Measurements from ENCODE around the gene HOXB4. TPM values are rescaled to one million over a fixed set of nuclear protein-coding genes. Genes with fewer than 3 reads are reported as not detected.

HOXB4 gene
- total RNA-seq, 4 donors from 2014 or later = 0.98 to 2.8 (median 2.0) TPM

DNA sequence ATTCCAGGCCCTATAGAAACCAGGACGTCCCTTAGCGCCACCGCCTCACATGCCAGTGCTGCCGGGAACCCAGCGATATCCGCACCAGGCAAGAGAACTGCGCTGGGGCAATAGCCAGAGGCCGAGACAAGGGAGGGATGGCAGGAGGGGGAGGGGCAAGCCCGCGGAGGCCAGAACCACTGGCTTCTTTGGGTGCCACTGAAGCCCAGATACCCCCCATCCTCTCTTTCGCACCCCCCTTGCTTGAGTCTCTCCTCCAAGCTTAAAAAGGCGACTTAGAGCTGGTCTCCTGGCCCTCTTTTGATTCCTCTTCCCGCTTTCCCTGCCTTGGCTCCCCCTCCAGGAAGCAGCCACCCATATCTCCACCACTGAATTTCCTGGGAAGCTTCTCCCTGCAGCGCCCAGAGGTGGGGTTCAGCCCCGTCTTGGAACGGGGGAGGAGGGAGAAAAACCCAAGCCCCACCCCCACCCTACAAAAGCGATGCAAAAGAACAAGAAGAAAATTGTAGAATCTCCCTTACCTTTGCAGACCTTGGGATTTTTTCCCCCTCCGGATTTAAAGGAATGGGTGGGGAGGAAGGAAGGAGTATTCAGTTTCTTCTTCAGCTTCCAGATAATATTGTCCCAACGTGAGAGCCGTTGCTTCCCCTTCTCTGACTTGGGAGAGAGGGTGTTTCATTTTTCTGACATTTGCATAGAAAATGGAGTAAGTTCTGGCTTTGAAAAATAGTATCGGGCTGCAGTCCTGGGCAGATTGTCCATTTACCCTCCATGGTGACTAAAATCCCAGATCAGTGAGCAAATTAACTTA, 26.0 kb upstream of the HOXB4 start:
- TF ChIP-seq, protein P1, sequence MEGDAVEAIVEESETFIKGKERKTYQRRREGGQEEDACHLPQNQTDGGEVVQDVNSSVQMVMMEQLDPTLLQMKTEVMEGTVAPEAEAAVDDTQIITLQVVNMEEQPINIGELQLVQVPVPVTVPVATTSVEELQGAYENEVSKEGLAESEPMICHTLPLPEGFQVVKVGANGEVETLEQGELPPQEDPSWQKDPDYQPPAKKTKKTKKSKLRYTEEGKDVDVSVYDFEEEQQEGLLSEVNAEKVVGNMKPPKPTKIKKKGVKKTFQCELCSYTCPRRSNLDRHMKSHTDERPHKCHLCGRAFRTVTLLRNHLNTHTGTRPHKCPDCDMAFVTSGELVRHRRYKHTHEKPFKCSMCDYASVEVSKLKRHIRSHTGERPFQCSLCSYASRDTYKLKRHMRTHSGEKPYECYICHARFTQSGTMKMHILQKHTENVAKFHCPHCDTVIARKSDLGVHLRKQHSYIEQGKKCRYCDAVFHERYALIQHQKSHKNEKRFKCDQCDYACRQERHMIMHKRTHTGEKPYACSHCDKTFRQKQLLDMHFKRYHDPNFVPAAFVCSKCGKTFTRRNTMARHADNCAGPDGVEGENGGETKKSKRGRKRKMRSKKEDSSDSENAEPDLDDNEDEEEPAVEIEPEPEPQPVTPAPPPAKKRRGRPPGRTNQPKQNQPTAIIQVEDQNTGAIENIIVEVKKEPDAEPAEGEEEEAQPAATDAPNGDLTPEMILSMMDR (IDR thresholded peaks at IDR 0.05; ENCODE audit: low read depth) = no peak

DNA sequence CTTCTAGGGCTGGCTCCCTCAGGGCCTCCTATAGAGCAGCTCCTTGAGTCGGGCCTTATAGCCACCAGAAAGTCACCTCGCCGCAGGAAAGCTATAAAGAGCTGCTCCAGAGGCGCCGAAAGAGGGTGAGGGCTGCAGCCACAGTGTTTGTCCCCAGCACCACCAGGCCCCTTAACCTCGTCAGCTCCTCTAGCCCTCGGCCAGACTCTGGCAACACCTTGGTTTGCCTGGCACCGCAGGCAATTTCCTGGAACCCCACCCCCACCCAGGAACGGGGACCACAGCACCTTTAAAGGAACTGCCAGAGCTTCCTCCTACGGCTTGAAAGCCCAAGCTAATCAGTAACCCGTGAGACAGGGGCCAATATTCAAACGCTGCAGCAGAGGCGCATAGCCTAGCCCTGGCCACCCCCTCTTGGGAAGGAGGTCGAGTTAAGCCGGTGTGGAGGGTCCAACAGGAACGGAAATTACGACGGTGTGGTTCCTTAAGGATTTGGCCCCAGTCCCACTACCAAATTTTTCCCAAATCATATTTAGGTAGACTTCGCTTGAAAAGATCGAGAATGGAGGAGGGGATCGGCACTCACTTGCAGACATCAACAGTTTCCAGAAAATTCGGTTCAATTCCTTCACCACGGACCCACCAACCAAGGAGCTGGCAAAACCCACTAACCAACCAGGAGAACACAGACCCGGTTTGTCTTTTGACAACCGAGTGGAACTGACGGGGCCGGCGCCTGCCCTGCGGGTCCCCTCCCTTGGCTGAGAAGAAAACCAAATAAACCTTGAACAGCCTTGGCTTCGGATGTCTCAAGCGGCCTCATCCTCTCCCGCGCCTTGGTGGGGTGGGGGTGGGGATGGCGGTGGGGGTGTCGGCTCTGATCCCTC, 23.6 kb upstream of the HOXB4 start:
- TF ChIP-seq, protein P1 (IDR thresholded peaks at IDR 0.05; ENCODE audit: low read depth) = no peak

DNA sequence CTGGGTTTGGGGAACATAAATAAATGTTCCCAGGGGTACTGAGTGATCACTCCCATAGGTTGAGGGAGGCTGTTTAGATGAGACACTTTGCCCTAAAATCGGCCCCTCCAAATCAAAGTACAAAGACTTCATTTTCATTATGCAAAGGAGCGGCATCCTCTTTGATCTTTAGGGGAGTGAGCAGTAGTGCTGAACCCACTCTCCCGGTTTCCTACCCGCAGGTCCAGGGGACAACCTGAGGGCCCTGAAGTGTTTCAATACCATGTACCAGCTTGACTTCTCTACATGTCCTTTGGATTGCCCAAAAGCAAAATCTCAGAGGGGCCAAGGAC, 23.0 kb upstream of the HOXB4 start:
- TF ChIP-seq, protein P1 (IDR thresholded peaks at IDR 0.05; ENCODE audit: low read depth) = no peak

DNA sequence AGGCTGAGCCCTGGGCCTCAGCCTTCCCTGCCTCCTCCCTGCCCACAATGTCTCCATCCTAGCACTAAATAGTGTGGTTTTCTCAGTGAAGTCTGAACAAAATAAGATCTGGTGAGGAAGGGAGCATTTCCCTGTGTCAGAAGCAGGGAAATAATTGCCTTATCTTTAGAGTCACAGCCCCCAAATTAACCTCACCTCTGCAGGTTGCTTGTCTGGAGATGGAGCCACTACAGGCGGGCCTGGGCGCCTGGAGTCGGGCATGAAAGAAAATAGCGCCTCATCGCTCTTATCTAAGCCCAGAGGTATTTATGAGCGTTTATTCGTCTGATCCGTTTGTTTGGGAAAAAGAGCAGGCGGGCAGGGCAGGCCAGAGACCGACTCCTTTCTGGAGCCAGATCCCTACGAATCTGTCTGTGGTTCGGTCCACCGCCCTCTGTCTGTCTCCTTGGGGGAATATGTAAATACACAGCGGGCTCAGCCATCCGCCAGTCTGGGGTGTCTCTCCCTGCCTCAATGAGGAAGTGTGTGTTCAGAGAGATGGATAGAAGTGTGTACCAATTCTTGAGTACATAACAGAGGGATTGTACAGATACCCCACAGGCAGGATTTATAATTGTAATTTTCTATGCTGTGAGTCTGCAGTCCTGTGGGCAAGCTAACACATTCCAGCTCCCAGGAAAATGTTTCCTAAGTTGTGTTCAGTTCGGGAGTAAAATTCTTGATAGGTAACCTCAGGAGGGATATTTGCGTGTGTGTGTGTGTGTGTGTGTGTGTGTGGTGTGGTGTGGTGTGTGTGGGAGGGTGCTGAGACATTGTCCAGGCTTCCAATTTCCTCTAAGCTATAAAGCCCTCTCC, 22.3 kb upstream of the HOXB4 start:
- TF ChIP-seq, protein P1 (IDR thresholded peaks at IDR 0.05; ENCODE audit: low read depth) = no peak

DNA sequence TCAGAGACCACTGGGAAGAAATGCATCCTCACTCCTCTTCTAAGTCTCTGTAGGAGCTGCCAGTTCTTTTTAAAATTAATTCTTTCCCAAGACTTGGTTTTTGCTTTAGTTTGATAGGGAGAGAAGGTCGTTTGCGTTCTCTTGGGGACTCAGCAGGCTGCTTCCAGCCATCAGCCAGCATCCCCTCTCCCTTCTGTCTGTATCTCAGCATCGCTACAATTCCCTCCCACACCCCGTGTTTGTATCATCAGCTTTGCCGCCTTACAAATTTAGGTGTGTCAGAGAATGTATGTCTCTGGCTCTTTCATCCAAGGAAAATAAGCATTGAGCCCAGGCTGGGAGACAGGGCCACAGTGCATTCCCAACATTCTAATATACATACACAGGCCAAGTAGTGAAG, 21.2 kb upstream of the HOXB4 start:
- TF ChIP-seq, protein P1 (IDR thresholded peaks at IDR 0.05; ENCODE audit: low read depth) = no peak

DNA sequence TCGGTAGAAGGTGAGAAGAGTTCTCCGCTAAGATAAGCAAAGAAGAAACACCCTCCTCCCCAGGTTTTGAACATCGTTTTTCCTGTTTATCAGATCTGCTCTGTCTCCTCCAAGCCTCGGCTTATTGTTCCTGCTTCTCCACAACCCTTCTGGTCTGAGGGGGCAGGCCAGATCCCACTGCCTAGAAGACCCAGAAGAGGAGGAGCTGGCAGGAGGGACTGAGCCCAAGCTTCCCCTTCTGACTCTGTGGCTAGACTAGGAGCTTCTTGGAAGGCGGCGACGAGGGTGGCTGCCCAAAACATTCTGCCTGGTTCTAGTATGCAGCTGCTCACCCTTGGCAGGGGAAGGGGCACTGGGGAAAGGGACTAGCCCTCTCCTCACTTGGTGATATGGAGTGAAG, 20.6 kb upstream of the HOXB4 start:
- TF ChIP-seq, protein P1 (IDR thresholded peaks at IDR 0.05; ENCODE audit: low read depth) = no peak
